SK-N-SH treated with all-trans-retinoic acid at 6 μM for 48 hours (cell line): ENCODE results near the gene ATRNL1.

Experiments
- ATAC-seq: fragments of 200-7000 bp; cut with Tn5 transposase; 3 replicates; pipeline ENCODE4 v1.9.1; 2020; ENCODE audit warnings: mild to moderate bottlenecking, moderate library complexity
- ARNTL ChIP-seq: fragments of 450-650 bp; formaldehyde crosslinking; IDR thresholded peaks from 2 replicates; pipeline ENCODE4 v1.5.0; 2020; ENCODE audit warnings: low read depth, mild to moderate bottlenecking, moderate library complexity, borderline replicate concordance
- BACH2 ChIP-seq: fragments of 250-450 bp; sonication (Bioruptor Pico); IDR thresholded peaks from 2 replicates; pipeline ENCODE4 v1.9.0; 2021; ENCODE audit warnings: mild to moderate bottlenecking, borderline replicate concordance
- CSDC2 ChIP-seq: fragments of 250-450 bp; sonication (Bioruptor Pico); IDR thresholded peaks from 2 replicates; pipeline ENCODE4 v1.5.0; 2020; ENCODE audit warnings: mild to moderate bottlenecking, moderate library complexity
- ESRRG ChIP-seq: fragments of 250-450 bp; sonication (Bioruptor Pico); IDR thresholded peaks from 2 replicates; pipeline ENCODE4 v1.6.1; 2021; ENCODE audit warnings: mild to moderate bottlenecking
- GLIS3 ChIP-seq: fragments of 250-450 bp; sonication (Bioruptor Pico); IDR thresholded peaks from 2 replicates; pipeline ENCODE4 v1.5.0; 2020; ENCODE audit warnings: mild to moderate bottlenecking, moderate library complexity
- ISL1 ChIP-seq: fragments of 250-450 bp; sonication (Bioruptor Pico); IDR thresholded peaks from 2 replicates; pipeline ENCODE4 v2.1.2; 2022; ENCODE audit warnings: mild to moderate bottlenecking, moderate library complexity
- OSR1 ChIP-seq: fragments of 250-450 bp; sonication (Bioruptor Pico); IDR thresholded peaks from 2 replicates; pipeline ENCODE4 v1.8.0; 2022; ENCODE audit warnings: moderate library complexity, mild to moderate bottlenecking, inconsistent platforms
- PPARA ChIP-seq: fragments of 250-450 bp; sonication (Bioruptor Pico); IDR thresholded peaks from 2 replicates; pipeline ENCODE4 v1.5.0; 2020; ENCODE audit warnings: mild to moderate bottlenecking, borderline replicate concordance
- RARB ChIP-seq: fragments of 250-450 bp; sonication (Bioruptor Pico); IDR thresholded peaks from 2 replicates; pipeline ENCODE4 v1.8.0; 2021; ENCODE audit warnings: mild to moderate bottlenecking, moderate library complexity
- SNAI2 ChIP-seq: fragments of 250-450 bp; sonication (Bioruptor Pico); IDR thresholded peaks from 2 replicates; pipeline ENCODE4 v1.5.0; 2020; ENCODE audit warnings: mild to moderate bottlenecking, moderate library complexity
- TCF4 ChIP-seq: fragments of 250-450 bp; sonication (Bioruptor Pico); IDR thresholded peaks from 2 replicates; pipeline ENCODE4 v1.8.0; 2021; ENCODE audit warnings: mild to moderate bottlenecking, moderate library complexity, borderline replicate concordance
- TOX ChIP-seq: fragments of 250-450 bp; sonication (Bioruptor Pico); IDR thresholded peaks from 2 replicates; pipeline ENCODE4 v1.8.0; 2021; ENCODE audit warnings: mild to moderate bottlenecking, moderate library complexity, borderline replicate concordance
- ZC3H10 ChIP-seq: fragments of 250-450 bp; sonication (Bioruptor Pico); IDR thresholded peaks from 2 replicates; pipeline ENCODE4 v1.5.1; 2021; ENCODE audit warnings: mild to moderate bottlenecking, moderate library complexity
- ZFP3 ChIP-seq: fragments of 250-450 bp; sonication (Bioruptor Pico); IDR thresholded peaks from 2 replicates; pipeline ENCODE4 v1.5.0; 2020; ENCODE audit warnings: mild to moderate bottlenecking, moderate library complexity
- ZFP30 ChIP-seq: fragments of 450-650 bp; formaldehyde crosslinking; IDR thresholded peaks from 2 replicates; pipeline ENCODE4 v1.5.0; 2022; ENCODE audit warnings: mild to moderate bottlenecking, moderate library complexity
- ZNF565 ChIP-seq: fragments of 450-650 bp; formaldehyde crosslinking; conservative IDR thresholded peaks from 2 replicates; pipeline ENCODE4 v1.5.0; 2020; ENCODE audit warnings: low read depth, mild to moderate bottlenecking, moderate library complexity
- TF ChIP-seq, protein P1 (sequence below): fragments of 250-450 bp; sonication (Bioruptor Pico); IDR thresholded peaks from 2 replicates; pipeline ENCODE4 v1.5.1; 2021; ENCODE audit warnings: mild to moderate bottlenecking, moderate library complexity
- TF ChIP-seq, protein P2 (sequence below): fragments of 250-450 bp; sonication (Bioruptor Pico); IDR thresholded peaks from 2 replicates; pipeline ENCODE4 v1.8.0; 2020; ENCODE audit warnings: mild to moderate bottlenecking, moderate library complexity, borderline replicate concordance
- TF ChIP-seq, protein P3 (sequence below): fragments of 250-450 bp; sonication (Bioruptor Pico); IDR thresholded peaks from 2 replicates; pipeline ENCODE4 v1.5.0; 2020; ENCODE audit warnings: mild to moderate bottlenecking, moderate library complexity
- TF ChIP-seq, protein P4 (sequence below): fragments of 250-450 bp; sonication (Bioruptor Pico); IDR thresholded peaks from 2 replicates; pipeline ENCODE4 v1.5.1; 2020; ENCODE audit warnings: low read depth, mild to moderate bottlenecking, moderate library complexity

The ATRNL1 gene

DNA sequence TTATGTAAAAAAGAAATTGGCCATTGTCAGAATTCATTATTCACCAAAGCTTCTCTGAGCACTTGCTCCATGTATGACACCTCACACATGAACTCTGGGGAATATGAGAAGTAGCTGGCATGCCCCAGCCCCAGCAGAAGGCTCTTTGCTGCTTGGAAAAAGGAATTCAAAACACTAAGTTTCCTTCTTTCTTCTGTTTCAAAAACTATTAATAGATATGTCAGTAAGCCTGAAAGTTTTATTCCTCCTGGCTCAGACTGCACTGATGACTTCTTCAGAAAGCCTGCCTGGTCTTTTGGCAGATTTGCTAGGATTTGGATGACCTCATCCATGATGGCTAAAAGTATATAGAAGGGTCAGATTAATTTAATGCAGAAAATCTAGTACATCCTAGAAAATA, 668.9 kb downstream of the ATRNL1 start:
- peak; percentile 41; the same call in 2 of the 3 replicates for ATAC-seq
- peak; percentile 41; the same call in 1 of the 2 replicates for TF ChIP-seq ISL1
- TF ChIP-seq, protein P1, sequence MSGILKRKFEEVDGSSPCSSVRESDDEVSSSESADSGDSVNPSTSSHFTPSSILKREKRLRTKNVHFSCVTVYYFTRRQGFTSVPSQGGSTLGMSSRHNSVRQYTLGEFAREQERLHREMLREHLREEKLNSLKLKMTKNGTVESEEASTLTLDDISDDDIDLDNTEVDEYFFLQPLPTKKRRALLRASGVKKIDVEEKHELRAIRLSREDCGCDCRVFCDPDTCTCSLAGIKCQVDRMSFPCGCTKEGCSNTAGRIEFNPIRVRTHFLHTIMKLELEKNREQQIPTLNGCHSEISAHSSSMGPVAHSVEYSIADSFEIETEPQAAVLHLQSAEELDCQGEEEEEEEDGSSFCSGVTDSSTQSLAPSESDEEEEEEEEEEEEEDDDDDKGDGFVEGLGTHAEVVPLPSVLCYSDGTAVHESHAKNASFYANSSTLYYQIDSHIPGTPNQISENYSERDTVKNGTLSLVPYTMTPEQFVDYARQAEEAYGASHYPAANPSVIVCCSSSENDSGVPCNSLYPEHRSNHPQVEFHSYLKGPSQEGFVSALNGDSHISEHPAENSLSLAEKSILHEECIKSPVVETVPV (CRISPR knock-in tag): no peak

DNA sequence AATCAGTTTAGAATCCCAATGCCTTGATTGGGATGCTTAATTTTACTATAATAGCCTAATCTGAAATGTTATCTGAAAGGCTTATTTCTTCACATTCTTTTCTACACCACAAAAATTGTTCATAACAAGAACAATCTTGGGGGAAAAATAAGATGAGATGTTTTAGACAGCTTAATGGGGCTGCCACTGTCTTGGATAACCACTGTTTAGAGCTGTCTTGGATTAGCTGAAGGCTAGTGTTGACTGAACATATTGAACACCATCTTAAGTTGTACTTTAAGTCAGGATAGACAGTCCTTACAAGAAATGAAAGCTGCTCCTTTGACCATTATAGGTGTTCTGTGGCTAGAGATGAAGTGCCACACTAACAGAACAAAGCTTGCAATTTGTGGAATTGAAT, 678.6 kb downstream of the ATRNL1 start:
- TF ChIP-seq PPARA (CRISPR knock-in tag) (no peak), ISL1 (no peak), ARNTL (CRISPR knock-in tag) (no peak), SNAI2 (no peak), ZFP3 (CRISPR knock-in tag) (no peak), OSR1 (no peak), ZC3H10 (CRISPR knock-in tag) (no peak)
- TF ChIP-seq, protein P2, sequence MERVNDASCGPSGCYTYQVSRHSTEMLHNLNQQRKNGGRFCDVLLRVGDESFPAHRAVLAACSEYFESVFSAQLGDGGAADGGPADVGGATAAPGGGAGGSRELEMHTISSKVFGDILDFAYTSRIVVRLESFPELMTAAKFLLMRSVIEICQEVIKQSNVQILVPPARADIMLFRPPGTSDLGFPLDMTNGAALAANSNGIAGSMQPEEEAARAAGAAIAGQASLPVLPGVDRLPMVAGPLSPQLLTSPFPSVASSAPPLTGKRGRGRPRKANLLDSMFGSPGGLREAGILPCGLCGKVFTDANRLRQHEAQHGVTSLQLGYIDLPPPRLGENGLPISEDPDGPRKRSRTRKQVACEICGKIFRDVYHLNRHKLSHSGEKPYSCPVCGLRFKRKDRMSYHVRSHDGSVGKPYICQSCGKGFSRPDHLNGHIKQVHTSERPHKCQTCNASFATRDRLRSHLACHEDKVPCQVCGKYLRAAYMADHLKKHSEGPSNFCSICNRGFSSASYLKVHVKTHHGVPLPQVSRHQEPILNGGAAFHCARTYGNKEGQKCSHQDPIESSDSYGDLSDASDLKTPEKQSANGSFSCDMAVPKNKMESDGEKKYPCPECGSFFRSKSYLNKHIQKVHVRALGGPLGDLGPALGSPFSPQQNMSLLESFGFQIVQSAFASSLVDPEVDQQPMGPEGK (CRISPR knock-in tag): no peak
- TF ChIP-seq, all 23 proteins: peak for 0
- no peak for ATAC-seq

DNA sequence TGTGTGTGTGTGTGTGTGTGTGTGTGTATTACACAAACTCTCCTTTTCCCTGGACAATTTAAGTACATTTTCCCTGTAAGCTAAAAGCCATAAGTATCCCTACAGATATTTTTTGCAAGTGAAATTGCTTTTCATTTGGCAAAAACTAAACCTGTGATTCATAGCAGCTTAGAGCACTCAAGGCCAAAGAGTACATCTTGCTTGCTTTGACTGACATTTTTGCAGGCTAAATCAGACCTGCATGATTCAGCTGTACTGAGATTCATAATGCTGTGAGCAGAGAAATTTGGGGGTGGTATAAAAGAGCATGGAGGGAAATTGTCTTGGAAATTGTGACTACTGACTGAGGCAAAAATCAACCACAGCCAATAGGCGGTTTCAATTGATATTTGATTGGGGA, 679.4 kb downstream of the ATRNL1 start:
- TF ChIP-seq CSDC2 (CRISPR knock-in tag) (no peak), TCF4 (CRISPR knock-in tag) (no peak), ZNF565 (CRISPR knock-in tag) (no peak), BACH2 (CRISPR knock-in tag) (no peak), ISL1 (peak; percentile 72)

DNA sequence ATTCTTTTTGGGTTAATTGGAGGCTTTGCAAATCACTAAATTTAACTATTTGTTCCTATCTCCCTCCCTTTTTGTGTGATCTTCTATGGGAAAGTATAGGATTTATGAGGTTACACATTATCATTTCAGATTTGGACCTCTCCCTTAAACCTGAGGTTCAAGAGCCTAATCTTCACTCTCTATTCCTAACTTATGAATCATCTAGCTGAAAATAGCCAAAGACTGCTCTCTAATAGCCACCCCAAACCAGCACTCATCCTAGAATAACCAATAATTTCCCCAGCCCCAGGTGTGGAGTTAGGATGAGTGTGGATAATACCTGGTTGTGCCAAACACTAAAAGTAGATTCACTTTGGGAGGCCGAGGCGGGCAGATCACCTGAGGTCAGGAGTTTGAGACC, 680.7 kb downstream of the ATRNL1 start:
- ATAC-seq: no peak
- TF ChIP-seq GLIS3 (CRISPR knock-in tag): no peak
- no peak for TF ChIP-seq ZFP30 (CRISPR knock-in tag)
- TF ChIP-seq CSDC2 (CRISPR knock-in tag): no peak
- TF ChIP-seq, protein P3, sequence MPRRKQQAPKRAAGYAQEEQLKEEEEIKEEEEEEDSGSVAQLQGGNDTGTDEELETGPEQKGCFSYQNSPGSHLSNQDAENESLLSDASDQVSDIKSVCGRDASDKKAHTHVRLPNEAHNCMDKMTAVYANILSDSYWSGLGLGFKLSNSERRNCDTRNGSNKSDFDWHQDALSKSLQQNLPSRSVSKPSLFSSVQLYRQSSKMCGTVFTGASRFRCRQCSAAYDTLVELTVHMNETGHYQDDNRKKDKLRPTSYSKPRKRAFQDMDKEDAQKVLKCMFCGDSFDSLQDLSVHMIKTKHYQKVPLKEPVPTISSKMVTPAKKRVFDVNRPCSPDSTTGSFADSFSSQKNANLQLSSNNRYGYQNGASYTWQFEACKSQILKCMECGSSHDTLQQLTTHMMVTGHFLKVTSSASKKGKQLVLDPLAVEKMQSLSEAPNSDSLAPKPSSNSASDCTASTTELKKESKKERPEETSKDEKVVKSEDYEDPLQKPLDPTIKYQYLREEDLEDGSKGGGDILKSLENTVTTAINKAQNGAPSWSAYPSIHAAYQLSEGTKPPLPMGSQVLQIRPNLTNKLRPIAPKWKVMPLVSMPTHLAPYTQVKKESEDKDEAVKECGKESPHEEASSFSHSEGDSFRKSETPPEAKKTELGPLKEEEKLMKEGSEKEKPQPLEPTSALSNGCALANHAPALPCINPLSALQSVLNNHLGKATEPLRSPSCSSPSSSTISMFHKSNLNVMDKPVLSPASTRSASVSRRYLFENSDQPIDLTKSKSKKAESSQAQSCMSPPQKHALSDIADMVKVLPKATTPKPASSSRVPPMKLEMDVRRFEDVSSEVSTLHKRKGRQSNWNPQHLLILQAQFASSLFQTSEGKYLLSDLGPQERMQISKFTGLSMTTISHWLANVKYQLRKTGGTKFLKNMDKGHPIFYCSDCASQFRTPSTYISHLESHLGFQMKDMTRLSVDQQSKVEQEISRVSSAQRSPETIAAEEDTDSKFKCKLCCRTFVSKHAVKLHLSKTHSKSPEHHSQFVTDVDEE (CRISPR knock-in tag): no peak
- TF ChIP-seq, protein P4, sequence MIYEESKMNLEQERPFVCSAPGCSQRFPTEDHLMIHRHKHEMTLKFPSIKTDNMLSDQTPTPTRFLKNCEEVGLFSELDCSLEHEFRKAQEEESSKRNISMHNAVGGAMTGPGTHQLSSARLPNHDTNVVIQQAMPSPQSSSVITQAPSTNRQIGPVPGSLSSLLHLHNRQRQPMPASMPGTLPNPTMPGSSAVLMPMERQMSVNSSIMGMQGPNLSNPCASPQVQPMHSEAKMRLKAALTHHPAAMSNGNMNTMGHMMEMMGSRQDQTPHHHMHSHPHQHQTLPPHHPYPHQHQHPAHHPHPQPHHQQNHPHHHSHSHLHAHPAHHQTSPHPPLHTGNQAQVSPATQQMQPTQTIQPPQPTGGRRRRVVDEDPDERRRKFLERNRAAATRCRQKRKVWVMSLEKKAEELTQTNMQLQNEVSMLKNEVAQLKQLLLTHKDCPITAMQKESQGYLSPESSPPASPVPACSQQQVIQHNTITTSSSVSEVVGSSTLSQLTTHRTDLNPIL (CRISPR knock-in tag): no peak
- TF ChIP-seq TCF4 (CRISPR knock-in tag): no peak
- TF ChIP-seq ARNTL (CRISPR knock-in tag): no peak
- no peak for TF ChIP-seq TOX (CRISPR knock-in tag)
- no peak for TF ChIP-seq RARB

More for the DNA sequence above, 679.4 kb downstream of the ATRNL1 start:
- peak; percentile 71 for ATAC-seq

DNA sequence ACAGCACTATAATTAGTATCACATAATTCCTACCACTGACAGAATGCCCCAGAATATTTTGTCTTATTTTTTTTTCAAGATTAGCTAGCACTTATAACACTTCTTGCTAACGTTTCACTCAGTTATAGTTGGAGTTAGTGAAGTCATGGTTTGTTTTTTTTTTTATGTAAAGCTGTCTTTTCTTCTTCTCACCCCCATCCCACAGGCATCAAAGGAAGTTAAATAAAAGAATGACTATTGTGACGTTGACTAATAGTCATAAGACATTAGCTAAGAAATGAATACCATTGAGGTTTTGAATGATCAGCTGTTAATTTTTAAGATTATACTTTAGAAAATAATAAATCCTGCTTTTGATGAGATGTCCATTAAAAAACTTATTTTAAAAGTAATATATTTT, 681.6 kb downstream of the ATRNL1 start:
- TF ChIP-seq CSDC2 (CRISPR knock-in tag): no peak
- TF ChIP-seq, protein P1 (CRISPR knock-in tag): no peak
- TF ChIP-seq ZFP30 (CRISPR knock-in tag): no peak
- no peak for TF ChIP-seq TCF4 (CRISPR knock-in tag)
- no peak for TF ChIP-seq ESRRG (CRISPR knock-in tag)
- no peak for TF ChIP-seq PPARA (CRISPR knock-in tag)
- no peak for ATAC-seq
